Measurements from ENCODE around the gene ATP1A4. TPM values are rescaled to one million over a fixed set of nuclear protein-coding genes. Genes with fewer than 3 reads are reported as not detected.

Gene ATP1A4
- polyA plus RNA-seq, 1 donor: 0.27 TPM

- Histone ChIP-seq H3K4me1 (ENCODE audit: control insufficient read depth, insufficient read depth, low read length) (no peaks in the 10 kb centered on the region), H3K36me3 (ENCODE audit: control insufficient read depth, insufficient read depth, low read length) (peaks cover 92% of the 10 kb centered on the region), H3K27ac (ENCODE audit: low read length) (no peak overlapping the region), H3K27me3 (ENCODE audit: control insufficient read depth, insufficient read depth, low read length) (no peaks in the 10 kb centered on the region), H3K9me3 (ENCODE audit: control insufficient read depth, low read depth, low read length) (no peaks in the 10 kb centered on the region), H3K4me3 (ENCODE audit: low read length) (no peak overlapping the region)
- no peak for DNase-seq
- WGBS (ENCODE audit: insufficient coverage, low lambda C conversion rate): 100% methylated on average over 1 of the region's 2 CpGs
Measured at GRCh38 chr1:160226623-160227022, 75.2 kb downstream of the ATP1A4 start.

DNA sequence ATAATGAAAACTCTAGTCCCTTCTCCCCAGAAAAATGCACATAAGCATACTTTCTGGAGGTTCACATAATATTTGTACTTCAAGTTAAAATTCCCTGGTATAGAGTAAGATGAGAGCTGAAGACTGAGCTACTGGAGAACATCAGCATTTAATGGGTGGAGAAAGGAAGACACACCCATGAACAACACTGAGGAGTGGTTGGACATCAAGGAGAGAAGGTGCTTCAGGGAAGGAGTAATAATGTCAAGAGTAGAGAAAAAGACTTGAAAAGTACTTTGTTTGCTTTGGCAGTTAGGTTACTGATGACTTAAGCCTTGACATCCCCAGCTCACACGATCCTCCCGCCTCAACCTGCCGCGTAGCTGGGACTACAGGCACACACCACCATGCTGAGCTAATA is 75.6 kb downstream of the ATP1A4 start:
- Histone ChIP-seq H3K4me3 (ENCODE audit: low read length) (no peak overlapping the region), H3K27ac (ENCODE audit: low read length) (no peak overlapping the region), H3K27me3 (ENCODE audit: control insufficient read depth, insufficient read depth, low read length) (no peaks in the 10 kb centered on the region), H3K4me1 (ENCODE audit: control insufficient read depth, insufficient read depth, low read length) (no peaks in the 10 kb centered on the region), H3K9me3 (ENCODE audit: control insufficient read depth, low read depth, low read length) (no peaks in the 10 kb centered on the region), H3K36me3 (ENCODE audit: control insufficient read depth, insufficient read depth, low read length) (peaks cover 93% of the 10 kb centered on the region)
- no CpG with 5 or more reads among the region's 4 CpGs for WGBS (ENCODE audit: insufficient coverage, low lambda C conversion rate)
- DNase-seq: no peak

DNA sequence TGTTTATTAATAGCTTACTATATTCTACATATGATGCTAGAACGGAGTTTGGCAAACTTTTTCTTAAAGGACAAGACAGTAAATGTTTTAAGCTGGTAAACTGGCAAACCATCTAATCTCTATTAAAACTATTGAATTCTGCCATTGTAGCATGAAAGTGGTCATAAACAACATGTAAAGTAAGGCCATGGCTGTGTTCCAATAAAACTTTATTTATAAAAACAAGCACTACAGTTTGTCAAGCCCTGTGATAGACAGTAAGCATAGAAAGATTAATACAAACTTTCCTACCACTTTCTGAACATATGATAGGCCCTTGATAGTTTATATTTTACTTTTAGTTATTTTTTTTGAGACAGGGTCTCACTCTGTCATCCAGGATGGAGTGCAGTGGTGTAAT is 76.2 kb downstream of the ATP1A4 start:
- Histone ChIP-seq H3K36me3 (ENCODE audit: control insufficient read depth, insufficient read depth, low read length) (peaks cover 89% of the 10 kb centered on the region), H3K4me3 (ENCODE audit: low read length) (no peak overlapping the region), H3K27me3 (ENCODE audit: control insufficient read depth, insufficient read depth, low read length) (no peaks in the 10 kb centered on the region), H3K27ac (ENCODE audit: low read length) (no peak overlapping the region), H3K9me3 (ENCODE audit: control insufficient read depth, low read depth, low read length) (no peaks in the 10 kb centered on the region), H3K4me1 (ENCODE audit: control insufficient read depth, insufficient read depth, low read length) (no peaks in the 10 kb centered on the region)
- no CpG with 5 or more reads among the region's 1 CpG for WGBS (ENCODE audit: insufficient coverage, low lambda C conversion rate)
- no peak for DNase-seq

- Histone ChIP-seq H3K9me3 (ENCODE audit: control insufficient read depth, low read depth, low read length) (no peaks in the 10 kb centered on the region), H3K27ac (ENCODE audit: low read length) (no peak overlapping the region), H3K4me3 (ENCODE audit: low read length) (no peak overlapping the region), H3K4me1 (ENCODE audit: control insufficient read depth, insufficient read depth, low read length) (no peaks in the 10 kb centered on the region), H3K36me3 (ENCODE audit: control insufficient read depth, insufficient read depth, low read length) (peaks cover 80% of the 10 kb centered on the region), H3K27me3 (ENCODE audit: control insufficient read depth, insufficient read depth, low read length) (no peaks in the 10 kb centered on the region)
- DNase-seq: no peak
Measured at GRCh38 chr1:160228431-160228830, 77.0 kb downstream of the ATP1A4 start.

GRCh38 chr1:160232911-160233310 is 81.5 kb downstream of the ATP1A4 start:
- no peak for DNase-seq
- Histone ChIP-seq H3K27me3 (ENCODE audit: control insufficient read depth, insufficient read depth, low read length) (no peaks in the 10 kb centered on the region), H3K4me1 (ENCODE audit: control insufficient read depth, insufficient read depth, low read length) (no peaks in the 10 kb centered on the region), H3K27ac (ENCODE audit: low read length) (no peak overlapping the region), H3K36me3 (ENCODE audit: control insufficient read depth, insufficient read depth, low read length) (peaks cover 56% of the 10 kb centered on the region), H3K4me3 (ENCODE audit: low read length) (no peak overlapping the region), H3K9me3 (ENCODE audit: control insufficient read depth, low read depth, low read length) (no peaks in the 10 kb centered on the region)

Other genes with a start within 250 kb of the ATP1A4 start
- 271 TPM for gene TAGLN2, start 226.1 kb upstream of the ATP1A4 start, polyA plus RNA-seq
- 107 TPM for gene IGSF9, start 206.0 kb upstream of the ATP1A4 start, polyA plus RNA-seq
- 0.33 TPM for gene SLAMF9, start 197.4 kb upstream of the ATP1A4 start, polyA plus RNA-seq
- 13.1 TPM for gene PIGM, start 119.6 kb upstream of the ATP1A4 start, polyA plus RNA-seq
- gene KCNJ10, start 81.4 kb upstream of the ATP1A4 start, polyA plus RNA-seq: 0.52 TPM
- 0.36 TPM for gene KCNJ9, start 70.1 kb upstream of the ATP1A4 start, polyA plus RNA-seq
- 31.0 TPM for gene IGSF8, start 53.0 kb upstream of the ATP1A4 start, polyA plus RNA-seq
- 7.5 TPM for gene ATP1A2, start 35.8 kb upstream of the ATP1A4 start, polyA plus RNA-seq
- 1.9 TPM for gene CASQ1, start 39.0 kb downstream of the ATP1A4 start, polyA plus RNA-seq
- gene PEA15, start 53.8 kb downstream of the ATP1A4 start, polyA plus RNA-seq: 74.8 TPM
- gene DCAF8, start 110.9 kb downstream of the ATP1A4 start, polyA plus RNA-seq: 152 TPM
- 49.1 TPM for gene PEX19, start 133.5 kb downstream of the ATP1A4 start, polyA plus RNA-seq
- gene COPA, start 191.6 kb downstream of the ATP1A4 start, polyA plus RNA-seq: 137 TPM
- gene NCSTN, start 191.8 kb downstream of the ATP1A4 start, polyA plus RNA-seq: 132 TPM
- gene NHLH1, start 215.5 kb downstream of the ATP1A4 start, polyA plus RNA-seq: 0.19 TPM
- 18.8 TPM for gene VANGL2, start 249.0 kb downstream of the ATP1A4 start, polyA plus RNA-seq

Data from large intestine (tissue), 3 donors.